ENCODE results near the gene ERI3. TPM values are rescaled to one million over a fixed set of nuclear protein-coding genes. Genes with fewer than 3 reads are reported as not detected.

Gene ERI3
- total and polyA plus RNA-seq, 2 of the 4 experiments (the other 2 are of a cell fraction), result 56.6 to 70.9 TPM

- no peak overlapping the region for H4K8ac ChIP-seq (ENCODE audit: low read depth in 2 of 2, low read length in 2 of 2)
- H2BK20ac ChIP-seq (ENCODE audit: low read depth, low read length), result no peak overlapping the region
- DNase-seq (no peak), ATAC-seq (ENCODE audit: low read depth) (no peak; the same call in 1 of the 2 replicates)
- TF ChIP-seq USF2 (IDR thresholded peaks at IDR 0.05; ENCODE audit: low read depth, low read length), result no peak
- TF ChIP-seq FOS (IDR thresholded peaks at IDR 0.05; ENCODE audit: low read depth, low read length), result no peak
- TF ChIP-seq BHLHE40 (IDR thresholded peaks at IDR 0.05; ENCODE audit: low read depth, low read length), result no peak
- no peak for TF ChIP-seq RAD21 (IDR thresholded peaks at IDR 0.05; ENCODE audit: low read length)
- TF ChIP-seq SMC3 (IDR thresholded peaks at IDR 0.05; ENCODE audit: low read depth, low read length), result no peak
- H2BK15ac ChIP-seq (ENCODE audit: low read depth, low read length), result no peak overlapping the region
- H2AK9ac ChIP-seq (replicated peaks; ENCODE audit: low read depth, low read length, poor library complexity), result no peak overlapping the region
- H3K4me1 ChIP-seq (ENCODE audit: control insufficient read depth, insufficient read depth, low read length), result no peaks in the 10 kb centered on the region
- no peak overlapping the region for H3K27ac ChIP-seq (ENCODE audit: insufficient read depth, low read length)
- no peak overlapping the region for H3K14ac ChIP-seq (replicated peaks; ENCODE audit: low read depth, low read length)
- no peak overlapping the region for H3K9ac ChIP-seq (ENCODE audit: low read depth, low read length)
- no CpG with 5 or more reads among the region's 5 CpGs for WGBS, 2 experiments (ENCODE audit: extremely low coverage in 2 of 2, insufficient read length in 1 of 2)
- dilution Hi-C loops (cut with HindIII; ENCODE audit: low sequenced_read_pairs, unreplicated experiment), result no loop called here
- no peak overlapping the region for H3K4me3 ChIP-seq (ENCODE audit: insufficient read depth, low read depth, low read length)
- no peak overlapping the region for H2AK5ac ChIP-seq (ENCODE audit: low read depth, low read length)
- no peak overlapping the region for H2BK120ac ChIP-seq (ENCODE audit: low read depth, low read length)
- in situ Hi-C loops (cut with MboI; ENCODE audit: low sequenced_read_pairs), result no loop called here
- no peaks in the 10 kb centered on the region for H3K9me3 ChIP-seq (ENCODE audit: control insufficient read depth, insufficient read depth, low read length)
- ChIA-PET POLR2A (ENCODE audit: unreplicated experiment) (no interaction called here), CTCF (interaction anchor here (0.6 kb wide), 1 partner anchor 48 kb away, joined by 3 read pairs; no protein-coding TSS in a partner anchor)
- no peak overlapping the region for H3K23ac ChIP-seq (ENCODE audit: low read depth, low read length)
- no peaks in the 10 kb centered on the region for H3K27me3 ChIP-seq (ENCODE audit: control insufficient read depth, insufficient read depth, low read length)
- no peak overlapping the region for H3K18ac ChIP-seq (ENCODE audit: low read depth, low read length)
- no peak overlapping the region for H3K56ac ChIP-seq (ENCODE audit: extremely low read depth, insufficient read depth, low read length)
- H3K79me1 ChIP-seq (ENCODE audit: low read depth in 1 of 2, low read length in 2 of 2), result peaks cover 0 to 4% of the 10 kb centered on the region in 2 experiments; a peak in 1 of 4 replicates
- no peak overlapping the region for H2BK5ac ChIP-seq (ENCODE audit: low read depth, low read length, poor library complexity, severe bottlenecking)
- intact Hi-C loops (cut with micrococcal nuclease), result no loop called here
- H3K36me3 ChIP-seq (ENCODE audit: control insufficient read depth, insufficient read depth, low read length), result peaks cover 39% of the 10 kb centered on the region
- H3K4me2 ChIP-seq (ENCODE audit: low read depth, low read length), result no peak overlapping the region
- H3K4ac ChIP-seq (ENCODE audit: low read depth, low read length), result no peak overlapping the region
- BruUV-seq (replicated peaks), result no TSS peak
- H2AFZ ChIP-seq (replicated peaks; ENCODE audit: low read length, poor library complexity), result no peak overlapping the region
- no peaks in the 10 kb centered on the region for H4K20me1 ChIP-seq (ENCODE audit: insufficient read depth, low read length)
- no peak overlapping the region for H4K91ac ChIP-seq (ENCODE audit: insufficient read depth, low read depth, low read length)
- peaks cover 4% of the 10 kb centered on the region; the same call in 1 of the 2 replicates for H3K9me1 ChIP-seq (ENCODE audit: insufficient read depth, low read length)
- H4K5ac ChIP-seq (ENCODE audit: low read depth, low read length), result no peak overlapping the region
Observed at GRCh38 chr1:44301442-44301841, 53.6 kb downstream of the ERI3 start.

Data from IMR-90 (cell line).